Measurements from ENCODE around the gene DMD. TPM values are rescaled to one million over a fixed set of nuclear protein-coding genes. Genes with fewer than 3 reads are reported as not detected.

The DMD gene
- total RNA-seq, 1 donor from 2014 or later = 32.2 TPM

GRCh38 chrX:31219174-31219573 is 1992.2 kb downstream of the DMD start:
- no peak for ATAC-seq
- no peak for DNase-seq (ENCODE audit: low spot score)

GRCh38 chrX:31217084-31217483 is 1994.3 kb downstream of the DMD start:
- no peak for DNase-seq (ENCODE audit: low spot score)
- no peak for ATAC-seq

GRCh38 chrX:31215277-31215815 is 1996.0 kb downstream of the DMD start:
- DNase-seq (ENCODE audit: low spot score) (no peak), ATAC-seq (no peak)

- ATAC-seq (peak; percentile 70), DNase-seq (ENCODE audit: low spot score) (no peak)
These were observed 1997.4 kb downstream of the DMD start for GRCh38 chrX:31213941-31214340.

GRCh38 chrX:31212856-31213748 is 1998.2 kb downstream of the DMD start:
- DNase-seq (ENCODE audit: low spot score) (no peak), ATAC-seq (no peak)

GRCh38 chrX:31209005-31209628 is 2002.2 kb downstream of the DMD start:
- ATAC-seq (no peak), DNase-seq (ENCODE audit: low spot score) (no peak)

- ATAC-seq (no peak), DNase-seq (ENCODE audit: low spot score) (no peak)
These were observed 2009.8 kb downstream of the DMD start for GRCh38 chrX:31201503-31201902.

- ATAC-seq (no peak), DNase-seq (ENCODE audit: low spot score) (no peak)
These were observed 2010.9 kb downstream of the DMD start for GRCh38 chrX:31200430-31200829.

- ATAC-seq (no peak), DNase-seq (ENCODE audit: low spot score) (no peak)
These were observed 2011.6 kb downstream of the DMD start for GRCh38 chrX:31199840-31200114.

GRCh38 chrX:31199056-31199839 is 2012.1 kb downstream of the DMD start:
- DNase-seq (ENCODE audit: low spot score) = no peak
- ATAC-seq = no peak

GRCh38 chrX:31190221-31190975 is 2021.0 kb downstream of the DMD start:
- DNase-seq (ENCODE audit: low spot score) = no peak
- ATAC-seq = no peak

- DNase-seq (ENCODE audit: low spot score) = no peak
- ATAC-seq = no peak
These were observed 2024.5 kb downstream of the DMD start for GRCh38 chrX:31186693-31187338.

- no peak for DNase-seq (ENCODE audit: low spot score)
- ATAC-seq = no peak
These were observed 2025.5 kb downstream of the DMD start for GRCh38 chrX:31185884-31186283.

- no peak for ATAC-seq
- DNase-seq (ENCODE audit: low spot score) = no peak
These were observed 2029.9 kb downstream of the DMD start for GRCh38 chrX:31181377-31182000.

- DNase-seq (ENCODE audit: low spot score) (no peak), ATAC-seq (no peak)
These were observed 2032.1 kb downstream of the DMD start for GRCh38 chrX:31179203-31179602.

GRCh38 chrX:31178769-31179125 is 2032.6 kb downstream of the DMD start:
- DNase-seq (ENCODE audit: low spot score) (no peak), ATAC-seq (no peak)

- DNase-seq (ENCODE audit: low spot score) (no peak), ATAC-seq (no peak)
These were observed 2033.1 kb downstream of the DMD start for GRCh38 chrX:31178064-31178768.

- ATAC-seq (no peak), DNase-seq (ENCODE audit: low spot score) (no peak)
These were observed 2040.6 kb downstream of the DMD start for GRCh38 chrX:31170792-31171191.

GRCh38 chrX:31168551-31168950 is 2042.8 kb downstream of the DMD start:
- DNase-seq (ENCODE audit: low spot score) (no peak), ATAC-seq (no peak)

Measured in left lobe of liver (tissue), 2 donors.